Effector memory CD4-positive, alpha-beta T cell (primary cell): ENCODE data around the gene MIER2.

Source experiments
- DNase-seq, 3 donors: peaks; one replicate each; pipeline ENCODE4 v3.0.0-alpha.2; 2020
- H3K27ac ChIP-seq: 2 replicates; pipeline ENCODE4 v1.7.0; 2013; ENCODE audit warnings: mild to moderate bottlenecking, low read length, moderate library complexity; ENCODE audit not compliant: insufficient read depth, poor library complexity, severe bottlenecking
- H3K27me3 ChIP-seq: replicated peaks from 2 replicates; pipeline ENCODE4 v1.7.0; 2013; ENCODE audit warnings: mild to moderate bottlenecking, low read length; ENCODE audit not compliant: insufficient read depth, control insufficient read depth, poor library complexity, severe bottlenecking
- H3K36me3 ChIP-seq: 2 replicates; pipeline ENCODE4 v1.7.0; 2013; ENCODE audit warnings: mild to moderate bottlenecking, low read length, moderate library complexity; ENCODE audit not compliant: control insufficient read depth, insufficient read depth
- H3K4me1 ChIP-seq: 2 replicates; pipeline ENCODE4 v1.7.0; 2013; ENCODE audit warnings: low read length, mild to moderate bottlenecking; ENCODE audit not compliant: control insufficient read depth, insufficient read depth, poor library complexity, severe bottlenecking
- H3K4me3 ChIP-seq: 2 replicates; pipeline ENCODE4 v1.7.0; 2013; ENCODE audit warnings: low read length, low read depth, mild to moderate bottlenecking; ENCODE audit not compliant: insufficient read depth, poor library complexity, severe bottlenecking
- H3K9me3 ChIP-seq: 2 replicates; pipeline ENCODE4 v1.7.0; 2013; ENCODE audit warnings: mild to moderate bottlenecking, low read length, moderate library complexity; ENCODE audit not compliant: control insufficient read depth

The MIER2 gene

DNA sequence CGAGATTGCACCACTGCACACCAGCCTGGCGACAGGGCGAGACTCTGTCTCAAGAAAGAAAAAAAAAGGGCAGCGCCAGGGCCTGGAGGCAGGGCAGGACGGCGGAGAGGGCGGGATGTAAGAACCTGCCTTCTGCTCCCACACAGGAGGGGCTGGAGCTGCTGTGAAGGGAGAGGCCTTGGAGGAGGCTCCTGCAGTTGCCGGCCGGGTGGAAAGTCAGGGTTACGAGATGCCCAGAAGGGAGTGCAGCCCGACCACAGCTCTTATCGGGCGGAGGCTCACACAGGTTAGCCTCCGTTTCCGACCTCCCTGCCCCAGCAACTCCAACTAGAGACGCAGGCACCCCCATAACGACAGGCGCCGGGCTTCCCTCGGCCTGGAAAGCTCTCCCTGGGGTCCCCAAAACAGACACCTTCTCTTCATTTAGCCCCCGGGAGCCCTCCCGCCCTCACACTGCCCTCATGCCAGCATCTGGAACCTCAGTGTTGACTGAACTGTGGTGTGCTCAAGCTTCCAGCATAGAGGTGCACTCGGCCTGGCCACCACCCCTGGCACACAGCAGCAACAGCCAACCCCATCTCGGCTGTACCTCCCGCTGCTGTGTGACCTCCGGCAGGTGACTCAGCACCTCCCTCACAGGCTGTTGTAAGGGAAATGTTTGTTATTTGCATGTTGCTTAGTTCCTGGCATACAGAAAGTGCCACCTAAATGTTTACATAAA lies 54.8 kb downstream of the MIER2 start:
- peak in 2 of 3 donors; percentile 37 to 39 for DNase-seq
- Histone ChIP-seq H3K4me3 (no peak overlapping the region), H3K27ac (no peak overlapping the region), H3K9me3 (no peaks in the 10 kb centered on the region), H3K27me3 (peaks cover 15% of the 10 kb centered on the region), H3K4me1 (peaks cover 17% of the 10 kb centered on the region), H3K36me3 (no peaks in the 10 kb centered on the region)

DNA sequence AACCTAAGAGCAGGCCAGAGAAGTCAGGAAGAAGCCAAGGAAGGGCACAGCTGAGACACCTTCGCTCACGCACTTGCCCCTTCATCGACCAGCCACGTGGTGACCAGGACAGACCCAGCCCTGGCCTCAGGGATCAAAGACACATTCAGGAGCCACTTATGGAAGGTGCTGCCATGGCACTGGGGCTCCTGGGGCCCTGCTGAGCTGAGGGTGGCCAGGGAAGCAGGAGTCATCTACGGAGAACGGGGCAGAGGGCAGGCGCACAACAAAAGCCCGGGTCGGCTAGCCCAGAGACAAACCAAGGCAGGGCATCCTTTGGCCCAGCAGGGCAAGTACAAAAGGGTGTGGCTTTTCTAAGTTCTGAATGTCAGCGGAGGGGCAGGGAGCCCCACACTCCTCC lies 55.7 kb downstream of the MIER2 start:
- peaks cover 15% of the 10 kb centered on the region for H3K27me3 ChIP-seq
- H3K36me3 ChIP-seq: no peaks in the 10 kb centered on the region
- H3K4me1 ChIP-seq: peaks cover 11% of the 10 kb centered on the region
- H3K9me3 ChIP-seq: no peaks in the 10 kb centered on the region
- no peak overlapping the region for H3K4me3 ChIP-seq
- DNase-seq: no peak
- H3K27ac ChIP-seq: no peak overlapping the region

GRCh38 chr19:287381-287871 lies 57.2 kb downstream of the MIER2 start:
- H3K4me1 ChIP-seq: peaks cover 11% of the 10 kb centered on the region
- peaks cover 11% of the 10 kb centered on the region for H3K27me3 ChIP-seq
- H3K4me3 ChIP-seq: no peak overlapping the region
- H3K27ac ChIP-seq: no peak overlapping the region
- H3K36me3 ChIP-seq: no peaks in the 10 kb centered on the region
- H3K9me3 ChIP-seq: no peaks in the 10 kb centered on the region
- no peak for DNase-seq

DNA sequence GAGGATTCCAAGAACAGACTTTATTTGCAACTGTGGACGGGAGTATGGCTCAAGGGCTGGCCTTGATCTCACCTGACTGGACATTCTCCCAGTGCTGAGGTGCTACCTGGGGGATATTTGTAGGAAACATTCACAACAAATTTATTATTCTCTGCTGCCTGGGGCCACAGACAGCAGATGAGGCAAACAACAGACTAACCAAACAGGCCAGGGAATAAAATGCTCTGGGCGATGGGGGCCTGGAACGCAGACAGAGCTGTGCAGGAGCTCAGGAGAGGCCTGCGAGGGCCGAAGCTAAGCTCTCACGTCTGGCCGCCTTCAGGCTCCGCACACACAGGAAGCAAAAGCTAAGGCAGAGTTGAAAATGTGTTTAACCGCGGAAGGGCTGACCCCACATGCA lies 61.2 kb downstream of the MIER2 start:
- no peaks in the 10 kb centered on the region for H3K36me3 ChIP-seq
- no peaks in the 10 kb centered on the region for H3K4me1 ChIP-seq
- H3K27me3 ChIP-seq: peaks cover 4% of the 10 kb centered on the region

DNA sequence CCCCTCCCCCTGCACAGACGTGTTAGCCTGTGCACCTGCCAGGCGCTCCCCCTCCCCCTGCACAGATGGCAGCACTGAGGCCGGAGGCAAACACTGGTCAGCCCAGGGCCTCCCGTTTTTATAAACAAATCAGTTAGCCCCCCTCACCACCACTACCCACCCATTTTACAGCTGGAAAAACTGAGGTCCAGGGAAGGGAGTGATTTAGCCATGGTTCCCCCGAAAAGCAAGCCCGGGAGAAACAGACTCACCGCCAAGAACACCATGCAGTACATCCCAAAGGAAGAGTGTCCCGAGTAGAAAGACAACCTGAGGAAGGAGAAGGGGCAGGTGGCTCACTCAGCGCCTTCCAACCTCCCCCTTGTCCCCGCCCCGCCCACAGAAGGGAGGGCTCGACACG lies 62.1 kb downstream of the MIER2 start:
- DNase-seq: no peak
- H3K4me3 ChIP-seq: no peak overlapping the region
- H3K4me1 ChIP-seq: no peaks in the 10 kb centered on the region
- H3K9me3 ChIP-seq: no peaks in the 10 kb centered on the region
- no peaks in the 10 kb centered on the region for H3K36me3 ChIP-seq
- H3K27me3 ChIP-seq: peaks cover 4% of the 10 kb centered on the region
- no peak overlapping the region for H3K27ac ChIP-seq

More for the DNA sequence above, 61.2 kb downstream of the MIER2 start:
- Histone ChIP-seq H3K4me3 (no peak overlapping the region), H3K27ac (no peak overlapping the region), H3K9me3 (no peaks in the 10 kb centered on the region)
- no peak for DNase-seq

GRCh38 chr19:281992-282391 lies 62.6 kb downstream of the MIER2 start:
- no peak for DNase-seq
- no peak overlapping the region for H3K4me3 ChIP-seq
- H3K36me3 ChIP-seq: no peaks in the 10 kb centered on the region
- no peaks in the 10 kb centered on the region for H3K9me3 ChIP-seq
- H3K27ac ChIP-seq: no peak overlapping the region
- no peaks in the 10 kb centered on the region for H3K4me1 ChIP-seq
- peaks cover 4% of the 10 kb centered on the region for H3K27me3 ChIP-seq

GRCh38 chr19:281156-281853 lies 63.3 kb downstream of the MIER2 start:
- Histone ChIP-seq H3K4me1 (no peaks in the 10 kb centered on the region), H3K4me3 (no peak overlapping the region), H3K36me3 (no peaks in the 10 kb centered on the region), H3K9me3 (no peaks in the 10 kb centered on the region), H3K27ac (no peak overlapping the region), H3K27me3 (peaks cover 4% of the 10 kb centered on the region)
- DNase-seq: no peak

- H3K36me3 ChIP-seq: no peaks in the 10 kb centered on the region
- H3K4me3 ChIP-seq: no peak overlapping the region
- H3K9me3 ChIP-seq: no peaks in the 10 kb centered on the region
- H3K4me1 ChIP-seq: no peaks in the 10 kb centered on the region
- no peak for DNase-seq
- no peak overlapping the region for H3K27ac ChIP-seq
- peaks cover 4% of the 10 kb centered on the region for H3K27me3 ChIP-seq
These were observed 64.0 kb downstream of the MIER2 start for GRCh38 chr19:280541-281009.

- H3K9me3 ChIP-seq: no peaks in the 10 kb centered on the region
- peaks cover 4% of the 10 kb centered on the region for H3K27me3 ChIP-seq
- no peak for DNase-seq
These were observed 64.9 kb downstream of the MIER2 start for GRCh38 chr19:279656-280055.

GRCh38 chr19:279231-279630 lies 65.4 kb downstream of the MIER2 start:
- H3K9me3 ChIP-seq: no peaks in the 10 kb centered on the region

More at GRCh38 chr19:279656-280055, 64.9 kb downstream of the MIER2 start:
- no peaks in the 10 kb centered on the region for H3K4me1 ChIP-seq
- no peak overlapping the region for H3K4me3 ChIP-seq
- H3K36me3 ChIP-seq: no peaks in the 10 kb centered on the region
- H3K27ac ChIP-seq: no peak overlapping the region

More at GRCh38 chr19:279231-279630, 65.4 kb downstream of the MIER2 start:
- Histone ChIP-seq H3K36me3 (no peaks in the 10 kb centered on the region), H3K4me3 (no peak overlapping the region), H3K4me1 (no peaks in the 10 kb centered on the region), H3K27me3 (peaks cover 4% of the 10 kb centered on the region), H3K27ac (no peak overlapping the region)
- no peak for DNase-seq
